HG02588 (cell line): ENCODE measurements around the gene HHIPL1.

ENCODE experiments used
- ATAC-seq: cut with Tn5 transposase; IDR thresholded peaks from one replicate; pipeline ENCODE4 v1.9.1; 2021; ENCODE audit warnings: mild to moderate bottlenecking, moderate library complexity; ENCODE audit not compliant: unreplicated experiment

The HHIPL1 gene

GRCh38 chr14:99686557-99687283 is 41.8 kb downstream of the HHIPL1 start:
- no peak for ATAC-seq

GRCh38 chr14:99687284-99688209 is 42.6 kb downstream of the HHIPL1 start:
- ATAC-seq, result no peak

DNA sequence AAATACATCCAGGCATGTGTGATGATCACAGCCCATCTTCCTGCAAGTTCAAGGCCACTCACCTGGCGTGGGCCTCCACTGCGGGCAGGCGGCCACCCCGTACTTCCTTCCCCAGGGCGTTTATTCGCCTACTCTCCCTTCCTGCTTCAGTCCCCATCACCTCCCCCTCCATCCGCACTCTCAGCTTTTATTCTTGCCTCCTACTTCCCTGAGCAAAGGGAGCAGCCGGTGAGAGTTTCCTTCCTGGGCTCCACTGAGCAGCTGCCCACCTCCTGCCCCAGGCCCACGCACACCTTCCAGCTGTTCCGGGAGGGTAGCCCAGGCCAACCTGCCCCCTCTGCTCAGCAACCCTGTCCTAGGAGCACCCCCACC is 43.3 kb downstream of the HHIPL1 start:
- no peak for ATAC-seq

GRCh38 chr14:99688629-99689028 is 43.7 kb downstream of the HHIPL1 start:
- ATAC-seq, result no peak

- ATAC-seq, result no peak
Observed at GRCh38 chr14:99689266-99690236, 44.6 kb downstream of the HHIPL1 start.

DNA sequence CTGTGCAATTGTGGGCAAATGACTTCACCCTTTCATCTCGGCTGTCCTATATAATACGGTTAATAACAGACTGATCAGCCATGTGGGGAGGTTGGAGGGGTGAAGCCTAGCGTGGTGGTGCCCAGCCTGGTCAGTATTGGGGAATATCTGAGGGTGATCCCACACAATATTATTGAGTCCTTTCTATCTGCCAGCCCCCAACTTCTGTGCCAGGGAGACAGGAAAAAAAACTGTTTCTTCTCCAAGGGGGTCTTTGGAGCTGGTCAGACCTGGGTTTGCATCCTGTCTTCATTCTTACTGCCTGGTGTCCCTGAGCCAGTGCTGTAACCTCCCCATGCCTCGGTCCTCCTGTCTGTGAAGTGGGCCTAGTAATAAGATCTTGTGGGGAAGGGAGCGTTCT is 45.7 kb downstream of the HHIPL1 start:
- no peak for ATAC-seq

DNA sequence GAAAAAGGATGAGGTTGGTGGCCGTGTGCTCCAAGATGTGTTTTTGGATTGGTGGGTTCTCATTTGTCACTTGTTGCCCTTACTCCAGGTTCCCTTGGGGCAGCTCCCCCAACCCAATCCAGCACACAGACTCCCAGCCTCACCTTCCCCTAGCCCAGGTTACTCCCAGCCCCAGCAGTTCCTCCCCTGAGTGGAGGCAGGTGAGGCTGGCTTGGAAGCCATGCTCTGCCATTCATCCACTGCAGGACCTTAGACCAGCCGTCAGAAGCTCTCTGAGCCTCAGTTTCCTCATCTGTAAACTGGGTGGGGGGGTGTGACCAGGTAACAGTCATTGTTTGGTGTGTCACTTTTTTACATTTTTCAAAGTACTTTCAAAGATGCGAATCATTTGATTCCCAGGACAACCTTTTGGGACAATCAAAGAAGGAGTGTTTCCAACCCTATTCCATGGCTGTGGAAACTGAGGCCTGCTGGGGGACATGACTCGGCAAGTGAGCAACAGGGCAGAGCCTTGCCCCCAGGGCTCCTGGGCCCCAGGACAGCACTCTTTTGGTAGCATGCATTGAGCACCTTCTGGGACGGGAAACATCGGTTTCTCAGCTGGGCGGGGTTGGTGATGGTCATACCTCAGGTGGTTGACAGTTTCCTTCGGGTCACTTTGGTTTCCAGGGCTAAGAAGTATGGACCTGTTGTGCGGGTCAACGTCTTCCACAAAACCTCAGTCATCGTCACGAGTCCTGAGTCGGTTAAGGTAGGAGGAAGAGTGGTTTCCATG is 46.4 kb downstream of the HHIPL1 start:
- ATAC-seq, result no peak

DNA sequence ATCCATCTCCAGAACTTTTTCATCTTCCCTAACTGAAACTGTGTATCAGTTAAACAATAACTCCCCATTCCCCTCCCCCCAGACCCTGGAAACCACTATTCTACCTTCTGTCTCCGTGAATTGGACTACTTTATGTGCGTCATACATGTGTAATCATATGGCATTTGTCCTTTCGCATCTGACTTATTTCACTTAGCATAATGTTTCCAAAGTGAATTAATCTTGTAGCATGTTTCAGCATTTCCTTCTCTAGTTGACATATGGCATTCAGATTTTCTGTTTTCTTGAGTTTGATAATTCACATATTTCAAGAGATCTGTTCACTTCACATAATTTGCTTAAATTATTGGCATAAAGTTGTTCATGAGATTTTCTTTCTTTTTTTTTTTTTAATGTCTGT is 49.0 kb downstream of the HHIPL1 start:
- ATAC-seq, result no peak

GRCh38 chr14:99696929-99697328 is 52.0 kb downstream of the HHIPL1 start:
- no peak for ATAC-seq

- no peak for ATAC-seq
Observed at GRCh38 chr14:99698236-99698635, 53.3 kb downstream of the HHIPL1 start.

DNA sequence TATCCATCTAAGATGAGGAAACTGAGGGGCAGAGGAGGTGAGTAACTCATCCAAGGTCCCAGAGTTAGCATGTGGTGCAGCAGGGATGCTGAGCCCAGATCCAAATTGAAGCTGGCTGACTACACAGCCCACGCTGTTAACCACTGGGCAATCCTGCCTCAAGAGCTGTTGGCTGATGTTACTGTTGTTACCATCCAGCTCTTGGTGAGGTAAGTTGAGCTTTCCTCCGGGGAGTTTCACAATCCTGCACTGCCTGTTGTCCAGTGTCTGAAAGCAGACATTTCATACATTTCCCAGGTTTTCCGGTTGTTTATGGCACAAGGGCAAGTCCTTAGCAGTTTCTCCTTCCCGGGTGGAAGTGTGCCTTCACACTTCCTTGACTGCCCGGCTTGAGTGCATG is 53.7 kb downstream of the HHIPL1 start:
- ATAC-seq, result no peak

DNA sequence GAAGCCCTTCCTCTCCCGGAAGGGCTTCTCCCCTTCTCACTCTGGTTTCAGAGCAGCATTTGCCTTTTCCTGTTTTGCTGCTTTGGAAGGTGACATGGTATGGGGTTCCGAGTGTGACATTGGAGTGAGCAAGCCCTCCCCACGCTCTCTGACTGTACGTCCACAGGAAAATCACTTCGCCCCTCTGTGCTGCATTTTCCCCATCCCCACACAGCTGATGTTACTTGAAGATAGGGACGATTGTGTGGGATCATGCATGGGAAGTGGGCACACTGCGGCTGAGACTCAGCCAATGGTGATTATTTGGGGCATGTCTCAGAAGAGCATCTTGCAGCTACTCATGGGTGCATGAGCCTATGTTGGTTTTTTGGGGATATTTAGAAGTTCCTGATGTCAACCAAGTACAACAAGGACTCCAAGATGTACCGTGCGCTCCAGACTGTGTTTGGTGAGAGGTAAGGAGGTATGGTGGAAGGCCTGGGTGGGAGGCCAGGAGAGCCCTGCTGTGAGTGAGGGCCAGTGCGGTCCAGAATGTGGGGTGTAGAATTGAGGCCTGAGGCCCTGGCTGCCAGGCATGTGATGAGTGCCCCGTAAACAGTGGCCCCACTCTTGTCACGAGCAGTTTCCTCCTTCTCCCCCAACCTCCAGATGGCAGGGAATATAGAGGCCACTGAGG is 54.3 kb downstream of the HHIPL1 start:
- ATAC-seq, result no peak

DNA sequence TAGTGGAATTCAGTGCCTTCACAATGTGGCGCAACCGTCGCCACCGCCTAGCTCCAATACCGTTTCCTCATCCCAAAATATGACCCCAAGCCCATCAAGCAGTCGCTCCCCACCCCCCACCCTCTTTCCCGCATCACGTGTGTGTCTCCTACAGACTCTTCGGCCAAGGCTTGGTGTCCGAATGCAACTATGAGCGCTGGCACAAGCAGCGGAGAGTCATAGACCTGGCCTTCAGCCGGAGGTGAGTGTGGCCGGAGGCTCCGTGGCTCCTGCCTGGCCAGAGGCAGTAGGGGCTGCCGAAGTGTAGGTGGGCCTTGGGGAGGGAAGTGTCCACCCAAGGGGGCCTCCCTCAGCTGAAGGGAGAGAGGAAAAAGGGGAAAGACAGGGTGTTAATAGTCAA is 54.9 kb downstream of the HHIPL1 start:
- no peak for ATAC-seq

GRCh38 chr14:99700379-99700778 is 55.5 kb downstream of the HHIPL1 start:
- ATAC-seq, result no peak

DNA sequence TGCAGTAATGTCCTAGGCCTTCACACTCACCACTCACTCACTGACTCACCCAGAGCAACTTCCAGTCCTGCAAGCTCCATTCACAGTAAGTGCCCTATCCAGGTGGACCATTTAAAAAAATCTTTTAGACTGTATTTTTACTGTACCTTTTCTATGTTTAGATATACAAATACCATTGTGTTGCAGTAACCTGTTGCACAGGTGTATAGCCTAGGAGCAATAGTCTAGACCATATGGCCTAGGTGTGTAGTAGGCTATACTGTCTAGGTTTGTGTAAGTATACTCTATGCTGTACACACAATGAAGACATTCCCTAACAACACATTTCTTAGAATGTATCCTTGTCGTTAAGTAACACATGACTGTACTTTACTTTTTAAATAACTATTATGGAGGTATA is 56.3 kb downstream of the HHIPL1 start:
- no peak for ATAC-seq

DNA sequence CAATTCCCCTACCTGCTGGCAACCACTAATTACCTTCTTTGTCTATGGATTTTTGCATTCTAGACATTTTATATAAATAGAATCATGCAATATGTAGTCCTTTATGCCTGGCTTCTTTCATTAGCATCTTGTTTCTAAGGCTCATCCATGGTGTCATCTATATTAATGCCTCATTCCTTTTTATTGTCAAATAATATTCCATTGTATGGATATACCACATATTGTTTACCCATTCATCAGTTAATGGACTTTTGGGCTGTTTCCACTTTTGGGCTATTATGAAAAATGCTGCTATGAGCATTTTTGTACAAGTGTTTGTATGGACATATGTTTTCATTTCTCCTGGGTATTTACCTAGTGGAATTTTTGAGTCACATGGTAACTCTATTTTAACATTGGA is 57.2 kb downstream of the HHIPL1 start:
- no peak for ATAC-seq

- ATAC-seq, result no peak
Observed at GRCh38 chr14:99703381-99703780, 58.5 kb downstream of the HHIPL1 start.

GRCh38 chr14:99704037-99704436 is 59.1 kb downstream of the HHIPL1 start:
- ATAC-seq, result no peak

GRCh38 chr14:99706107-99706900 is 61.4 kb downstream of the HHIPL1 start:
- no peak for ATAC-seq
